Fibroblast of pulmonary artery (primary cell): ENCODE results near the gene C1QTNF9B.
A peak's percentile ranks its signal among the peaks of the same experiment; 100 is the strongest.

Experiments
- DNase-seq: peaks from one replicate; pipeline ENCODE4 v3.0.0-alpha.2; 2010; ENCODE audit warnings: low read depth
- H3K4me3 ChIP-seq: replicated peaks from 2 replicates; pipeline ENCODE4 v1.5.1; 2011; ENCODE audit warnings: low read depth, mild to moderate bottlenecking, control low read depth, low read length, moderate library complexity
- TF ChIP-seq, protein P1 (sequence below): IDR thresholded peaks from 2 replicates; pipeline ENCODE4 v1.5.1; 2011; ENCODE audit warnings: mild to moderate bottlenecking, control low read depth, low read length, inconsistent platforms; ENCODE audit errors: missing control alignments

C1QTNF9B gene

GRCh38 chr13:23923031-23923430 is 25.7 kb upstream of the C1QTNF9B start:
- DNase-seq = no peak
- TF ChIP-seq, protein P1, sequence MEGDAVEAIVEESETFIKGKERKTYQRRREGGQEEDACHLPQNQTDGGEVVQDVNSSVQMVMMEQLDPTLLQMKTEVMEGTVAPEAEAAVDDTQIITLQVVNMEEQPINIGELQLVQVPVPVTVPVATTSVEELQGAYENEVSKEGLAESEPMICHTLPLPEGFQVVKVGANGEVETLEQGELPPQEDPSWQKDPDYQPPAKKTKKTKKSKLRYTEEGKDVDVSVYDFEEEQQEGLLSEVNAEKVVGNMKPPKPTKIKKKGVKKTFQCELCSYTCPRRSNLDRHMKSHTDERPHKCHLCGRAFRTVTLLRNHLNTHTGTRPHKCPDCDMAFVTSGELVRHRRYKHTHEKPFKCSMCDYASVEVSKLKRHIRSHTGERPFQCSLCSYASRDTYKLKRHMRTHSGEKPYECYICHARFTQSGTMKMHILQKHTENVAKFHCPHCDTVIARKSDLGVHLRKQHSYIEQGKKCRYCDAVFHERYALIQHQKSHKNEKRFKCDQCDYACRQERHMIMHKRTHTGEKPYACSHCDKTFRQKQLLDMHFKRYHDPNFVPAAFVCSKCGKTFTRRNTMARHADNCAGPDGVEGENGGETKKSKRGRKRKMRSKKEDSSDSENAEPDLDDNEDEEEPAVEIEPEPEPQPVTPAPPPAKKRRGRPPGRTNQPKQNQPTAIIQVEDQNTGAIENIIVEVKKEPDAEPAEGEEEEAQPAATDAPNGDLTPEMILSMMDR = no peak
- H3K4me3 ChIP-seq = no peak overlapping the region

DNA sequence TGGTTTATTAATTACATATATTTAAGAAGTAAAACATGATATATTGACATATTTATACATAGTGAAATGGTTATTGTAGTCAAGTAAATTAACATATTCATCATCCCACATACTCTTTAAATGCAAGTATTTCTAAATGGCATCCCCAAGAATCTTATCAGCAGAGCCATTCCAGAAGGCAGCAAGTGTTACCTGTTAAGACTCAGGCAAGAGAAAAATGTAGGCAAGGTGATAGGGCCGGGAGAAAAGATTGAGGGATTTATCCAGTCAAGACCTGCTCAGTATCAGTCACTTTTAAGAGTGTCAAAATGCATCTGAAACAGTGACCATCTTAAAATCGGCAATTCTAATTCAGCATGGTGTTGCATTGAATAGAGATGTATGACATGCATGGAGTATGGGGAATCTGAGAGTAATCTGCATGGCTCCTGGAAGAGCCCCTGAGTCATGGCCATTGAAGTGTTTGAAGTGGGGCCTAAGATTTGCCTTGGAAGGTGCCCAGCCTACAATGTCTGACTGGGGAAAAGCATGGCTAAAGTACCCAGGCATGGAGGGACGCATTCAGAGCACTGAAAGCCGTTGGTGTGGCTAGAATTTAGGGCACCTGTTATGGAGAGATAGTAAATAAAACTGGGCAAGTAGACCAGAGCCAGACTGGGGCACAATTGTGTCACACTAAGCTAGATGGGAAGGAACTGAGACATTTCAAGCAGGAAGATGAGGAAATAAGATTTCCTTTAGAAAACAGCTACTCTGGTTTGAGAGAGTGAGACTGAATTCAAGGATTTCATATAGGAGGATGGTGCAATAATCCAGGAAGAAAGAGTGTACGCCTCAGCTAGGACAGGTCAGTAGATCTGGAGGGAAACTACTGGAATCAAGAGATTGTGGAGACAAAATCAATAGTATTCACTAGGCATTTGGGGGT is 25.0 kb upstream of the C1QTNF9B start:
- TF ChIP-seq, protein P1 = no peak
- DNase-seq = peak; percentile 18
- no peak overlapping the region for H3K4me3 ChIP-seq

DNA sequence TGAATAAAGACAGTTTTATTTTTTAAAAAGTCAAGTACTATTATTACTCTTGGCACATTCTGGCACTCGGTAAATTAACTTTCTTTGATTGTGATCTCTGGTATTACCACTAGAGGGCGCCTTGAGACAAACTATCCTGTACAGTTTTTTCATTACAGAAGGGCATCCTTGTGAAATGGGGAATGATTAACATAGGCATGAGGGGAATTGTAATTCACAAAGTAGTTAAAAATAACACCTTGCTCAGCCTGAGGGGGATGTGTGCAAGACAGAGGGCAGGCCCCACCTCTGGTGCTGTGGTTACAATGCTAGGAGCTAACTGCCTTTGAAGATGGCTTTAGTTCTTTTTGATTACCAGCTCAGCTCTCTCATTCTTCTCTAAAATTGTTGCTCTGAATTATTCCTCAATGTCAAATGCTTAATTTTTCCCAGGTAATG is 24.2 kb upstream of the C1QTNF9B start:
- TF ChIP-seq, protein P1 = peak; percentile 68
- peak; percentile 75 for DNase-seq
- H3K4me3 ChIP-seq = no peak overlapping the region

GRCh38 chr13:23919006-23919405 is 21.7 kb upstream of the C1QTNF9B start:
- H3K4me3 ChIP-seq = no peak overlapping the region
- TF ChIP-seq, protein P1 = no peak
- DNase-seq = no peak

- TF ChIP-seq, protein P1 = no peak
- no peak for DNase-seq
- no peak overlapping the region for H3K4me3 ChIP-seq
Observed at GRCh38 chr13:23918208-23918607, 20.9 kb upstream of the C1QTNF9B start.

DNA sequence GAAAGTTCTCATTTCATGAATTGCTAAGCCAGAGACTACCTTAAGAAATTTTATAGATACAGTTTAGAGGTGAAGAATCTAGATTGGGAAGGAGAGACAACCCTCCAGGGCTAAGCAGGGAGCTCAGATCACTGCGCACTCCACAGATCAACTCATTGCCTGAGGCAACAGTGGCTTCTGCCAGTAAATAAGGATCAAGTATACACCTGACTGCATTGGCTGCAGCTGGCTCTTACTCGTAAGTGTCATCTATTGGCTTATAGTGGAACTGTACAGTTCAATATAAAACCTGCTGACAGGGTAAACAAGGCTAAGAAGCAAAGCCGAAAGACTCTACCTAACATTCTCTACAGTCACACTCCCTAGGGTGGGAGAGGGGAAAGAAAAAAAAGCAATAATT is 18.0 kb upstream of the C1QTNF9B start:
- no peak overlapping the region for H3K4me3 ChIP-seq
- TF ChIP-seq, protein P1 = no peak
- no peak for DNase-seq
